Endothelial cell of umbilical vein (primary cell): Measurements from ENCODE around the gene CCNJL.

Experiments used
- CTCF ChIP-seq, 2 donors: IDR thresholded peaks; 1 replicate in 1 of 2; 2 replicates in 1 of 2; pipeline ENCODE4 v1.5.1; 2011; ENCODE audit warnings: low read length in 2 of 2, mild to moderate bottlenecking in 2 of 2, moderate library complexity in 2 of 2, control low read depth in 1 of 2, inconsistent platforms in 1 of 2, low read depth in 1 of 2; ENCODE audit not compliant: insufficient read depth in 1 of 2; ENCODE audit errors: extremely low read depth in 1 of 2
- EZH2 ChIP-seq: IDR thresholded peaks from 2 replicates; pipeline ENCODE4 v1.6.1; 2012; ENCODE audit warnings: borderline replicate concordance, low read depth, mild to moderate bottlenecking, moderate library complexity, low read length, inconsistent platforms; ENCODE audit not compliant: severe bottlenecking
- JUN ChIP-seq: IDR thresholded peaks from 2 replicates; pipeline ENCODE4 v1.6.1; 2011; ENCODE audit warnings: borderline replicate concordance, low read depth; ENCODE audit not compliant: insufficient read length, insufficient read depth
- POLR2A ChIP-seq: IDR thresholded peaks from 2 replicates; pipeline ENCODE4 v1.6.1; 2012; ENCODE audit warnings: low read depth, mild to moderate bottlenecking, control low read depth, low read length
- POLR2AphosphoS5 ChIP-seq: IDR thresholded peaks from 2 replicates; pipeline ENCODE4 v1.6.1; 2012; ENCODE audit warnings: low read depth, mild to moderate bottlenecking, control low read depth, low read length, moderate library complexity; ENCODE audit not compliant: insufficient read depth
- TF ChIP-seq, protein P1 (sequence below): IDR thresholded peaks from 2 replicates; pipeline ENCODE4 v1.6.1; 2011; ENCODE audit not compliant: insufficient read depth, insufficient read length

DNA sequence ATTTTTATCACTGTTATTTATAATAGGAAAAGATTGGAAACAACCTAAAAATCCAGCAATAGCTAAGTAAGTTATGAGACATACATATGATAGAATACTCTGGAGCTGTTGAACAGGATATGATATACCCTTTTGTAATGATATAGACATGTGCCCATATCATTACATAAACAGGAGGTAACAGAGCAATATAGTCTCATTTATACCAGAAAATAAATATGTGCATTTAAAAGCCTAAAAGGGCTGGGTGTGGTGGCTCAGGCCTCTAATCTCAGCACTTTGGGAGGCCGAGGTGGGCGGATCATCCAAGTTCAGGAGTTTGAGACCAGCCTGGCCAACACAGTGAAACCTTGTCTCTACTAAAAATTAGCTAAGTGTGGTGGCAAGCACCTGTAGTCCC lies 85.4 kb downstream of the CCNJL start:
- TF ChIP-seq CTCF (IDR thresholded peaks at IDR 0.05; ENCODE audit: extremely low read depth in 1 of 2, insufficient read depth in 1 of 2, low read depth in 1 of 2, low read length in 2 of 2), result no peak
- TF ChIP-seq POLR2A, result no peak
- TF ChIP-seq POLR2AphosphoS5, result no peak
- no peak for TF ChIP-seq EZH2
- TF ChIP-seq JUN, result no peak
- TF ChIP-seq, protein P1, sequence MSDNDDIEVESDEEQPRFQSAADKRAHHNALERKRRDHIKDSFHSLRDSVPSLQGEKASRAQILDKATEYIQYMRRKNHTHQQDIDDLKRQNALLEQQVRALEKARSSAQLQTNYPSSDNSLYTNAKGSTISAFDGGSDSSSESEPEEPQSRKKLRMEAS, result no peak
